Right lobe of liver (tissue), 6 donors: Measurements from ENCODE around the gene SLC18A2. TPM values are rescaled to one million over a fixed set of nuclear protein-coding genes. Genes with fewer than 3 reads are reported as not detected.

Experiments
- ATAC-seq, 4 donors: fragments of 200-7000 bp; cut with Tn5 transposase; one replicate each; pipeline ENCODE4 v1.9.1; 2020; ENCODE audit warnings: mild to moderate bottlenecking in 4 of 4, moderate library complexity in 4 of 4
- DNase-seq, 3 donors: peaks; one replicate each; pipeline ENCODE4 v3.0.0-alpha.2; 2020
- H3K27ac ChIP-seq, 3 donors: fragments of 200-600 bp; one replicate each; pipeline ENCODE4 v1.8.0; 2022
- H3K27me3 ChIP-seq, 2 donors: fragments of 200-600 bp; one replicate each; pipeline ENCODE4 v1.8.0; 2022
- H3K36me3 ChIP-seq, 4 donors: fragments of 200-600 bp; sonication (generic) in 1 of 4; one replicate each; pipeline versions ENCODE4 v1.5.1 to v1.8.0; 2017 to 2022; ENCODE audit warnings: control low read depth in 1 of 4
- H3K4me1 ChIP-seq, 4 donors: fragments of 200-600 bp; sonication (generic) in 1 of 4; one replicate each; pipeline versions ENCODE4 v1.5.1 to v1.8.0; 2017 to 2022; ENCODE audit warnings: control low read depth in 1 of 4
- H3K4me3 ChIP-seq, 3 donors: fragments of 200-600 bp; one replicate each; pipeline ENCODE4 v1.8.0; 2022
- H3K9me3 ChIP-seq, 4 donors: fragments of 200-600 bp; sonication (generic) in 1 of 4; one replicate each; pipeline versions ENCODE4 v1.5.1 to v1.8.0; 2017 to 2022; ENCODE audit warnings: control low read depth in 1 of 4
- POLR2A ChIP-seq: fragments of 450-650 bp; IDR thresholded peaks from one replicate; pipeline ENCODE4 v1.6.1; 2017; ENCODE audit warnings: antibody characterized with exemption, mild to moderate bottlenecking
- WGBS: methylation state at CpG from one replicate; pipeline ENCODE4 v1.1.6; 2018; ENCODE audit warnings: low coverage, low lambda C conversion rate; ENCODE audit not compliant: insufficient coverage; ENCODE audit errors: missing lambda C conversion rate; 5-methylcytosine and 5-hydroxymethylcytosine counted together
- intact Hi-C, 2 donors: fragments of 100-400 bp; cut with DNase I; formaldehyde crosslinking; loops; one replicate each; pipeline versions ENCODE4 v1.11.2 to v1.14.1; 2022
- total RNA-seq, 6 experiments: library from RNA; depleted of rRNA in 2 of 6; stranded (reverse); fragments of >200 nt in 2 of 6; fragmentation: NEBNext Ultra II Directional in 3 of 6; extraction: Animal tissue kit (Norgen Biotek cat#: 25700) in 3 of 6; gene quantifications; one replicate each; pipeline versions ENCODE4 v1.1.0 to v1.2.4, GENCODE V29; 2016 to 2023
- TF ChIP-seq, protein P1 (sequence below), 4 donors: fragments of 200-600 bp in 3 of 4; fragments of 450-650 bp in 1 of 4; IDR thresholded peaks; one replicate each; pipeline versions ENCODE4 v1.5.1 to v1.8.0; 2016 to 2022; ENCODE audit warnings: antibody characterized with exemption in 4 of 4, mild to moderate bottlenecking in 2 of 4
- donor health status: DM: no; HTN: yes; CAD: no.
- donor health status: DM: no; HTN: no; CAD: no.
- donor health status: DM: no; HTN: no; CAD: no.
- donor health status: DM: no; HTN: yes; CAD: no.
- donor health status: DM: no; HTN: yes; CAD: no.

SLC18A2 gene
- total RNA-seq, 6 experiments from 2014 or later: 0.04 to 1.1 (median 0.20) TPM

GRCh38 chr10:117221156-117221711, 19.7 kb upstream of the SLC18A2 start:
- intact Hi-C loops: loop anchor here in 1 of 2 donors (10.0 kb wide), 1 partner anchor 264 kb away; no protein-coding TSS in a partner anchor
- no peaks in the 10 kb centered on the region for H3K36me3 ChIP-seq
- ATAC-seq: no peak

DNA sequence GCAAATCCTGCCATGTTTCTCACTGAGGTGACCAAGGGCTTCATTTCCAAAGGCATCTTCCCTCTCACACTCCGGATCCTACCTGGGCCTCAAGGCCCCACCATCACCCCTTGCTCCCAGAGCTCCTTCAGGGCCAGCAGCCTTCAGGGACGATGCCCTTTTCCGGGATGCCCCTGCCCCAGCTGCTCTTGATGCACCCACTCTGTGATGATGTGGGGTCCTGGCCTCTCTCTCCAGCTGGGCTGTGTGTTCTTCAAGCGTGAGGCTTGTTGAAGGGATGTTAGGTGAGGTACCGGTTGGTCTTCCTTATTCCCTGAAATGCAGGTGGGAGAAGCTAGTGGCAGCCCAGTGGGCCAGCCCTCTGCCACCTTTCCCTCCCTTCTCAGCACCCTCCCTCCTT, 18.4 kb upstream of the SLC18A2 start:
- no peak for ATAC-seq
- no peak overlapping the region for H3K4me3 ChIP-seq
- H3K27ac ChIP-seq: no peak overlapping the region
- TF ChIP-seq, protein P1, sequence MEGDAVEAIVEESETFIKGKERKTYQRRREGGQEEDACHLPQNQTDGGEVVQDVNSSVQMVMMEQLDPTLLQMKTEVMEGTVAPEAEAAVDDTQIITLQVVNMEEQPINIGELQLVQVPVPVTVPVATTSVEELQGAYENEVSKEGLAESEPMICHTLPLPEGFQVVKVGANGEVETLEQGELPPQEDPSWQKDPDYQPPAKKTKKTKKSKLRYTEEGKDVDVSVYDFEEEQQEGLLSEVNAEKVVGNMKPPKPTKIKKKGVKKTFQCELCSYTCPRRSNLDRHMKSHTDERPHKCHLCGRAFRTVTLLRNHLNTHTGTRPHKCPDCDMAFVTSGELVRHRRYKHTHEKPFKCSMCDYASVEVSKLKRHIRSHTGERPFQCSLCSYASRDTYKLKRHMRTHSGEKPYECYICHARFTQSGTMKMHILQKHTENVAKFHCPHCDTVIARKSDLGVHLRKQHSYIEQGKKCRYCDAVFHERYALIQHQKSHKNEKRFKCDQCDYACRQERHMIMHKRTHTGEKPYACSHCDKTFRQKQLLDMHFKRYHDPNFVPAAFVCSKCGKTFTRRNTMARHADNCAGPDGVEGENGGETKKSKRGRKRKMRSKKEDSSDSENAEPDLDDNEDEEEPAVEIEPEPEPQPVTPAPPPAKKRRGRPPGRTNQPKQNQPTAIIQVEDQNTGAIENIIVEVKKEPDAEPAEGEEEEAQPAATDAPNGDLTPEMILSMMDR (IDR thresholded peaks at IDR 0.05): no peak
- TF ChIP-seq POLR2A: no peak
- no peaks in the 10 kb centered on the region for H3K9me3 ChIP-seq
- 80% methylated on average over 2 of the region's 5 CpGs for WGBS
- H3K4me1 ChIP-seq: no peaks in the 10 kb centered on the region
- intact Hi-C loops: loop anchor here in 1 of 2 donors (10.0 kb wide), 1 partner anchor 262 kb away; no protein-coding TSS in a partner anchor
- no peak for DNase-seq
- no peaks in the 10 kb centered on the region for H3K36me3 ChIP-seq
- no peaks in the 10 kb centered on the region for H3K27me3 ChIP-seq

More at GRCh38 chr10:117221156-117221711, 19.7 kb upstream of the SLC18A2 start:
- no peak overlapping the region for H3K27ac ChIP-seq
- DNase-seq: no peak
- 82% methylated on average over 2 of the region's 10 CpGs for WGBS
- TF ChIP-seq, protein P1 (IDR thresholded peaks at IDR 0.05): no peak
- no peak for TF ChIP-seq POLR2A
- peaks cover 0 to 11% (median 0%) of the 10 kb centered on the region in 4 donors for H3K4me1 ChIP-seq
- no peaks in the 10 kb centered on the region for H3K9me3 ChIP-seq
- no peak overlapping the region for H3K4me3 ChIP-seq
- no peaks in the 10 kb centered on the region for H3K27me3 ChIP-seq

GRCh38 chr10:117222976-117223692, 17.8 kb upstream of the SLC18A2 start:
- Histone ChIP-seq H3K4me3 (no peak overlapping the region), H3K4me1 (no peaks in the 10 kb centered on the region), H3K9me3 (no peaks in the 10 kb centered on the region), H3K27me3 (no peaks in the 10 kb centered on the region), H3K27ac (no peak overlapping the region), H3K36me3 (no peaks in the 10 kb centered on the region)
- ATAC-seq (no peak), DNase-seq (no peak)
- TF ChIP-seq, protein P1 (IDR thresholded peaks at IDR 0.05): no peak
- TF ChIP-seq POLR2A: no peak
- intact Hi-C loops: loop anchor here in 1 of 2 donors (10.0 kb wide), 1 partner anchor 262 kb away; no protein-coding TSS in a partner anchor
- WGBS: 76% methylated on average over 3 of the region's 4 CpGs

GRCh38 chr10:117223693-117224430, 17.1 kb upstream of the SLC18A2 start:
- TF ChIP-seq, protein P1 (IDR thresholded peaks at IDR 0.05): no peak
- TF ChIP-seq POLR2A: no peak
- 58% methylated on average over 6 of the region's 7 CpGs for WGBS
- intact Hi-C loops: loop anchor here in 1 of 2 donors (10.0 kb wide), 1 partner anchor 261 kb away; no protein-coding TSS in a partner anchor
- no peak for DNase-seq
- no peak overlapping the region for H3K4me3 ChIP-seq
- no peaks in the 10 kb centered on the region for H3K36me3 ChIP-seq
- no peaks in the 10 kb centered on the region for H3K4me1 ChIP-seq
- no peak overlapping the region for H3K27ac ChIP-seq
- ATAC-seq: no peak
- H3K9me3 ChIP-seq: no peaks in the 10 kb centered on the region
- no peaks in the 10 kb centered on the region for H3K27me3 ChIP-seq
